ENCODE measurements around the gene ACOX3. TPM values are rescaled to one million over a fixed set of nuclear protein-coding genes. Genes with fewer than 3 reads are reported as not detected.
A peak's percentile ranks its signal among the peaks of the same experiment; 100 is the strongest.

Gene ACOX3
- total and polyA plus RNA-seq, 9 of the 15 experiments (the other 6 are each of a cell fraction or from before 2014, with no cell fraction given): 0.68 to 7.3 (median 3.7) TPM

DNA sequence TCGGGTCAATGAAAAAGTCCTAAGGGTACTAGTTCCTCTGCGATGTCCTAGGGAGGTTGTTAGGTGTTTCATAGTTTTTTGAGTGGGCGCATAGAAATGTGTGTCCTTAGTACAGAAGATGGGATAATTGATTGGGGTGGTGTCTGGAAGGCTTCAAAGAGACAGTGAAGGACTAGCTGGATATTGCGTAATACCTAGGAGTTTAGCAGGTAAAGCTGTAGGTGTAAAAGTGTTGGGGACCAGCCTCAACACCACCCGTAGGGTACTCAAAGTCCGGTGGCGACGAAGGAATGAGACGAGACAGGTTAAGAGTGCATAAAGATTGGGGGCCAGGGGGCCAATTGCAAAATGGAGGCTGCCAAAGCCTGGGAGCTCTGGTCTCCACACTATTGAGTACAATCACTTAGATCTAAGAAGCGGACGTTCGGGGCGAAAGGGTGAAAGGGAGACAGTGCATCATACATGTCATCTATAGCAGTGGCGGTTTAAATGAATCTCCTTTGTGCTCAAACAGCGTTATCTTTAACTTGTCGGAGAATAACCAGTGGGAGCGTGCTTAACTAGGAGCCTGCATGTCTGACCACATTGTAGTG lies 1.1 kb upstream of the ACOX3 start (continued):
- TF ChIP-seq, protein P1, sequence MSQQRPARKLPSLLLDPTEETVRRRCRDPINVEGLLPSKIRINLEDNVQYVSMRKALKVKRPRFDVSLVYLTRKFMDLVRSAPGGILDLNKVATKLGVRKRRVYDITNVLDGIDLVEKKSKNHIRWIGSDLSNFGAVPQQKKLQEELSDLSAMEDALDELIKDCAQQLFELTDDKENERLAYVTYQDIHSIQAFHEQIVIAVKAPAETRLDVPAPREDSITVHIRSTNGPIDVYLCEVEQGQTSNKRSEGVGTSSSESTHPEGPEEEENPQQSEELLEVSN (IDR thresholded peaks at IDR 0.05; ENCODE audit: borderline replicate concordance in 1 of 2, extremely low read depth in 1 of 2, insufficient read depth in 1 of 2, insufficient read length in 1 of 2, low read depth in 1 of 2, low read length in 1 of 2, poor library complexity in 1 of 2, severe bottlenecking in 1 of 2): no peak
- TF ChIP-seq ZNF239 (CRISPR knock-in tag; IDR thresholded peaks at IDR 0.05) (no peak), TEAD1 (CRISPR knock-in tag; IDR thresholded peaks at IDR 0.05) (no peak), RBM17 (IDR thresholded peaks at IDR 0.05; ENCODE audit: borderline replicate concordance, low read depth, low read length) (no peak), HNRNPLL (IDR thresholded peaks at IDR 0.05; ENCODE audit: low read depth, low read length, poor library complexity, severe bottlenecking) (peak; percentile 40), NCOA6 (IDR thresholded peaks at IDR 0.05) (no peak), NR2C2 (CRISPR knock-in tag; IDR thresholded peaks at IDR 0.05) (0 out of 2 replicates have a peak, but pooled peaks have one; percentile 3), NR2C2 (tag; IDR thresholded peaks at IDR 0.05) (no peak)
- TF ChIP-seq, protein P2, sequence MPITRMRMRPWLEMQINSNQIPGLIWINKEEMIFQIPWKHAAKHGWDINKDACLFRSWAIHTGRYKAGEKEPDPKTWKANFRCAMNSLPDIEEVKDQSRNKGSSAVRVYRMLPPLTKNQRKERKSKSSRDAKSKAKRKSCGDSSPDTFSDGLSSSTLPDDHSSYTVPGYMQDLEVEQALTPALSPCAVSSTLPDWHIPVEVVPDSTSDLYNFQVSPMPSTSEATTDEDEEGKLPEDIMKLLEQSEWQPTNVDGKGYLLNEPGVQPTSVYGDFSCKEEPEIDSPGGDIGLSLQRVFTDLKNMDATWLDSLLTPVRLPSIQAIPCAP (CRISPR knock-in tag; IDR thresholded peaks at IDR 0.05; ENCODE audit: borderline replicate concordance): no peak
- TF ChIP-seq, protein P3, sequence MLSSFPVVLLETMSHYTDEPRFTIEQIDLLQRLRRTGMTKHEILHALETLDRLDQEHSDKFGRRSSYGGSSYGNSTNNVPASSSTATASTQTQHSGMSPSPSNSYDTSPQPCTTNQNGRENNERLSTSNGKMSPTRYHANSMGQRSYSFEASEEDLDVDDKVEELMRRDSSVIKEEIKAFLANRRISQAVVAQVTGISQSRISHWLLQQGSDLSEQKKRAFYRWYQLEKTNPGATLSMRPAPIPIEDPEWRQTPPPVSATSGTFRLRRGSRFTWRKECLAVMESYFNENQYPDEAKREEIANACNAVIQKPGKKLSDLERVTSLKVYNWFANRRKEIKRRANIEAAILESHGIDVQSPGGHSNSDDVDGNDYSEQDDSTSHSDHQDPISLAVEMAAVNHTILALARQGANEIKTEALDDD (IDR thresholded peaks at IDR 0.05): peak; percentile 70; the same call in 1 of the 2 replicates
- TF ChIP-seq, protein P4, sequence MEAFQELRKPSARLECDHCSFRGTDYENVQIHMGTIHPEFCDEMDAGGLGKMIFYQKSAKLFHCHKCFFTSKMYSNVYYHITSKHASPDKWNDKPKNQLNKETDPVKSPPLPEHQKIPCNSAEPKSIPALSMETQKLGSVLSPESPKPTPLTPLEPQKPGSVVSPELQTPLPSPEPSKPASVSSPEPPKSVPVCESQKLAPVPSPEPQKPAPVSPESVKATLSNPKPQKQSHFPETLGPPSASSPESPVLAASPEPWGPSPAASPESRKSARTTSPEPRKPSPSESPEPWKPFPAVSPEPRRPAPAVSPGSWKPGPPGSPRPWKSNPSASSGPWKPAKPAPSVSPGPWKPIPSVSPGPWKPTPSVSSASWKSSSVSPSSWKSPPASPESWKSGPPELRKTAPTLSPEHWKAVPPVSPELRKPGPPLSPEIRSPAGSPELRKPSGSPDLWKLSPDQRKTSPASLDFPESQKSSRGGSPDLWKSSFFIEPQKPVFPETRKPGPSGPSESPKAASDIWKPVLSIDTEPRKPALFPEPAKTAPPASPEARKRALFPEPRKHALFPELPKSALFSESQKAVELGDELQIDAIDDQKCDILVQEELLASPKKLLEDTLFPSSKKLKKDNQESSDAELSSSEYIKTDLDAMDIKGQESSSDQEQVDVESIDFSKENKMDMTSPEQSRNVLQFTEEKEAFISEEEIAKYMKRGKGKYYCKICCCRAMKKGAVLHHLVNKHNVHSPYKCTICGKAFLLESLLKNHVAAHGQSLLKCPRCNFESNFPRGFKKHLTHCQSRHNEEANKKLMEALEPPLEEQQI (IDR thresholded peaks at IDR 0.05): no peak

Data from K562 (cell line).